Muscle of arm (tissue), 14 donors: ENCODE results near the gene GDNF. TPM values are rescaled to one million over a fixed set of nuclear protein-coding genes. Genes with fewer than 3 reads are reported as not detected.
A peak's percentile ranks its signal among the peaks of the same experiment; 100 is the strongest.
"Not testable (repeated sequence)": the region's sequence is repeated elsewhere in the genome, so short reads cannot be mapped to it uniquely, and the experiment has no call there.

Source experiments
- DNase-seq: peaks from one replicate; pipeline ENCODE4 v3.0.0-alpha.2; 2013
- long read RNA-seq, 11 donors: transcript quantifications; one replicate each; lab custom pipeline, GENCODE V29; 2026
- polyA plus RNA-seq, 12 donors: library from polyadenylated mRNA; unstranded; fragments of 120-200 nt; gene quantifications; one replicate each; pipeline ENCODE4 v1.2.1, GENCODE V29; 2013; ENCODE audit not compliant: insufficient read length in 12 of 12

The GDNF gene, protein sequence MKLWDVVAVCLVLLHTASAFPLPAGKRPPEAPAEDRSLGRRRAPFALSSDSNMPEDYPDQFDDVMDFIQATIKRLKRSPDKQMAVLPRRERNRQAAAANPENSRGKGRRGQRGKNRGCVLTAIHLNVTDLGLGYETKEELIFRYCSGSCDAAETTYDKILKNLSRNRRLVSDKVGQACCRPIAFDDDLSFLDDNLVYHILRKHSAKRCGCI
- 10 to 100 TPM in 2 of 12 donors, 1 to 10 TPM in 8, not detected in 2; 1.6 to 17.4 (median 5.6) TPM for polyA plus RNA-seq
- long read RNA-seq, donor 1, partial matches to known transcripts: 0 of 7 reads
- long read RNA-seq, donor 1, other reads (novel, unspliced or antisense): 0 of 7 reads
- long read RNA-seq, donor 2: 0 reads
- long read RNA-seq, donor 3, partial matches to known transcripts: 0 of 1 reads
- long read RNA-seq, donor 3, other reads (novel, unspliced or antisense): 0 of 1 reads
- long read RNA-seq, donor 4: 0 reads
- long read RNA-seq, donor 5, partial matches to known transcripts: 0 of 4 reads
- long read RNA-seq, donor 5, other reads (novel, unspliced or antisense): 0 of 4 reads
- long read RNA-seq, donor 6, partial matches to known transcripts: 0 of 1 reads
- long read RNA-seq, donor 6, other reads (novel, unspliced or antisense): 0 of 1 reads
- long read RNA-seq, donor 7: 0 reads
- long read RNA-seq, donor 8, partial matches to known transcripts: 0 of 5 reads
- long read RNA-seq, donor 8, other reads (novel, unspliced or antisense): 0 of 5 reads
- long read RNA-seq, donor 9: 0 reads
- long read RNA-seq, donor 10, partial matches to known transcripts: 0 of 1 reads
- long read RNA-seq, donor 10, other reads (novel, unspliced or antisense): 0 of 1 reads
- long read RNA-seq, donor 11, partial matches to known transcripts: 0 of 1 reads
- long read RNA-seq, donor 11, other reads (novel, unspliced or antisense): 0 of 1 reads

DNA sequence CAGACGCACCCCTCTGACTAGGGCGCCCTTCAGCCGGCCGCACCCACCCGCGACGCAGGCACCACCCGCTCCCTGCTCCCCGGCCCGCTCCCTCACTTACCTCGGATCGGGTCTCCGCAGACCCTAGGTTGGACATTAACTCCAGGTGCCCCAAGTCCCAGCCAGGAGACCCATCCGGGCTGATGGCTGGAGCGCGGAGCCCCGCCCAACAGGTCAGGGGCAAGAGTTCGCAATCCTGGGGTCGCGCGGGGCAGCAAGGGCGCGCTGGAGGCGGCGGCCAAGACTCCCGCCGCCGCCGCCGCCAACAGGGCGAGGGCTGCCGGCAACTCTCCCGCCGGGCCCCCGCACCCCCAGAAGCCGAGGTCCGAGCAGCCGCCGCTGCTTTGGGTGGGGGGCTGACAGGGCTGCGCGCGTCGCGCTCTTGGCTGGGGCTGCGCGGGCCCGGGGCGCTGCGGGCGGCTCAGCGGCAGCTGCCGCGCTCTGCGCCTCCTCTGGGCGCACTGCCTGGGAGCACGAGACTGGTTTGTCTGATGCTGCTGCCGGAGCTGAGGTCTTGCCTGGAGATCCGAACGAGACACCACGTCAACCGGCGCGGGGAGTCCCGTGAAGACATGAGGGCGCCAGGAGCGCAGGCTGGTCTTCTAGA, at the start of gene GDNF:
GDNF (minus strand) TSS at position 635 of the 646 bp plus-strand sequence. CDS start 5,245 bp downstream, outside the sequence.
- DNase-seq: peak; percentile 61

DNA sequence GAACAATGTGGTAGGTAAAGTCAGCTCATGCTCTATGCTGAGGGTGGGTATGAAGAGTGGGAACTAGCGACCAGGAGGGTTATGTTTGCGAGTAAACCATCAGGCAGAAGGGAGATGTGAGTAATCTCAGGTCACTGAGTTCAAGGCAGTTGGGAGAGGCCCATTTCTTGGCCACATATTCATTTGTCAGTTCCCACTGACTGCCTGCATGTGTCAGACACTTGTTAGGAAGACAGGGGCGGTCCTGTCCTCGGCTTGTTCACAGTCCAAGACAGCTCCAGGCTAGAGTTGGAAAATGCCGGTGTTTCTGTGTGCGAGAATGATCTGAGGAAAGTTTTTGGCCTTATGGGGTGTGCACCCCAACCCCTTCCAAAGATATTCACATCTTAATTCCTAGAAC, 48.6 kb upstream of the GDNF start:
- DNase-seq: no peak

DNA sequence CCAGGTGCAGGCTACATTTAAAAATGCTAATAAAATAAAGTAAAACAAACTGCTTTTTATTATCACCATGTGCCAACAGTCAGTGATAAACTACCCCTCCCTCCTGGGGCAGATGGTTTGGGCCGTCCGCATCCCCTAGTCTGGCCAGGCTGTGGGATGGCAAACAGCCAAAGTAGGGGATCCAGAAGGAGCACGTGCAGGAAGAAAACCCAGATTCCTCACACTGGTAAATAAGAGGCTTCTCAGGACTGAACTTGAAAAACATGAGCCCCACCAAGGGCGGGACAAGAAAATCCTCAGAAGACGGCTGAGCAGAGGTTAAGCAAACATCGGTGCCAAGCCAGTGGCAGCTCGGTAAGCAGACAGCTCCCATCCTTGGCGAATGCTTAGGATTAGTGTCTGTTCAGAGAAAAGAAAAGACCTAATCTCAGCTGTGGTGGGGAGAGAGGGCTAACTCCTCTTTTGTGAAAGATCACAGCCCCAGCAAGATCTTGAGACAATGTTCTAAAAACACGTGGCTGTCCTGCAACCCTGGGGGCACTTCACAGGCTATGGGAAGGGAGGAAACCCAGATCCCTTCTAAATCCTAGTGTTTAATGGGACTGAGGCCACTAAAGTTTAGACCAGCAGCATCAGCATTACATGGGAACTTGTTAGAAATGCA, 46.5 kb upstream of the GDNF start:
- DNase-seq: no peak

DNA sequence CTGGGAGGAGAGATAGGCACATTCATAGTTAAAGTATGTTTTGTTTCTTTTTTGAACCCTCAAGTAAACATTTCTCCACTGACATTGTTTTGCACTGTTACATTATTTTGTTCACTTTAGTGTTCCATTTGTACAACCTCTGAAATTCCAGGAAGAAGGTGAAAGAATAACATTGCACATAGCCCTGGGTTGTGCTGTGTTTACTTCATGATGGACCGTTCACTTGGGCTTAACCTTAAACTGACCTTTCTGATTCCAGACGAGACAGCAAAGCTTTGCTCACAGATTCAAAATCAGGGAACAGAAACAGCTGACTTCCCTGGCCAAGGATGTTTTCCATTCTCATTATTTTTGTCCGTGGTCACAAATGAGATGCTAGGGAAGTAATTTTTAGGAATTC, 42.8 kb upstream of the GDNF start:
- no peak for DNase-seq

DNA sequence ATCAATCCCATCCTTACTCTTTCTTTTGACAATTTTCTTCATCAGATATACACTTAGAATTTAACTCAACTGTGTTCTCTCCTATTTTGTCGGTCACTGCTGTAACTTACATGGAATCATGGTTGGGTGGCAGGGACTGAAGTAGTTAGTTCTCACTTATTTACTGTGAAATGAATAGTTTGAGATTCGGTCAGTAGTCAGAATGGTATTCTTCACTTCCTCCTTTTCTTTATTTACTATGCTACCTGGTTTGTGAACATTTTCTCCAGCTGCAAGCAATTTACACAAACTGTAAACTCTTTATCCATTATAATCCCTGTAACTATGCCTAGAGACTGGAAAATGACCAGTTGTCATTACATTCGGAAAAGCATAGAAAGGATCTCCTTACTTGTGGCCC, 41.5 kb upstream of the GDNF start:
- no peak for DNase-seq

DNA sequence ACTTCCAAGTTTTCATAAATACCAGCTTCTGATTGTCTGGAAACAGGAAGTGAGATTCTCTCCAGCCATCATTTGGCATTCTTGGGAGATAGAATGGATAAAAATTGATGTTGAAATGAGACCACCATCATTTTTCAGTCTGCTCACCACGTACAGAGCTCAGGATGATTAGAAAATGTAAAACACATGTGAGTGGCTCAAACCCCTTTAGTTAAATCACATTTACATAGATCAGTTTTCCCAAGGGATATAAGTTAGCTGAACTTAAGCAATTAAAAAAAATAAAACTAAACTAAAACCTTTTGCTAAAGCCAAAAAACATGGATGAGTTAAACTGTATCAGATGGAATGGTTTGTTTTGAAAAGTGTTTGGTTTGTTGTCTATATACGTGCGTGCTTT, 37.1 kb upstream of the GDNF start:
- DNase-seq: no peak

DNA sequence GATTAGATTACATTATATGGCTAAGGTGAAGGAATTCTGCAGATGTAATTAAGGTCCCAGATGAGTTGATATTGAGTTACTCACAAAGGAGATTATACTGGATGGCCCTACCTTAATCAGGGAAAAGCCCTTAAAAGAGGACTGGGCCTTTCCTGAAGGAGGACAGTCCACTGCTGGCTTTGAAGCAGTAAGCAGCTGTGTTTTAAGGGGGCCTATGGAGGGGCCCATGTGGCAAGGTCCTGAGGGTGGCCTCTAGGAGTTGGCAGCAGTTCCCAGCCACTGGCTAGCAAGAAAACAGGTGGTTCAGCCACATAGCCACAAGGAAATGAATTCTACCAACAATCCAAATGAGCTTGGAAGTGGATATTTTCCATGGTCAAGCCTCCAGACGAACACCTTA, 36.4 kb upstream of the GDNF start:
- DNase-seq: no peak

DNA sequence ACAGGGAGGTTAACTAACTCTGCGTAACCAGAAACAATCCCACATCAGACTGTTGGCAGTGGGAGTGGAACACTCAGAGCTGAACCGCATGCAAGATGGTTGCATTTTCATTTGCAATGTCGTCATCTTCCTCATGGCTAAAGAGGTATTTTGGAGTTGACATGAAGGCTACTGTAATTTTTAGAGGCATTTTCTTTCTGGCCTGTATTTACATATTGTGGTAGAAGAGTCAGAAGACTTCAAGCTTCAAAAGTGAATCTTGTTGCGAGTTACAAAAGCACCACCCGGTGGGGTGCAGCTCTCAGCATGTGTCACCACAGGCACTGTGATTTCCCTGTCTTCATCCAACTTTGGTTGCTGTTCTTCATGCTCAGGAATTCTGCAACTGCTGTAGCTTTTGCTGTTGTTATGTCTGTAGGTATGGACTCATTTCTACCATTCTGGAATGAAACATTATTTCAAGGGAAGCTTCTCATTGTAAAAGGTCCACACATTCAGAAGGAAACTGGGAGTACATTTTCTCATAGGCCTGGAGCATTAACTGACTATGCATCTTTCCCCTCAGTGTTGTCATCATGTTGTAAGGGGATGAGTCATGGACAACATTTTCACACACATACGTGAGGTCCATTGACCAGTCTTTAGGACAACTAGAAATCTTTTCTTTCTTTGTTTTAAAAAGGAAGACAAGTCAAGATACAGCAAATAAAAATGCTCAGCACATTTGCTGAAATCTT, 35.4 kb upstream of the GDNF start:
- no peak for DNase-seq

DNA sequence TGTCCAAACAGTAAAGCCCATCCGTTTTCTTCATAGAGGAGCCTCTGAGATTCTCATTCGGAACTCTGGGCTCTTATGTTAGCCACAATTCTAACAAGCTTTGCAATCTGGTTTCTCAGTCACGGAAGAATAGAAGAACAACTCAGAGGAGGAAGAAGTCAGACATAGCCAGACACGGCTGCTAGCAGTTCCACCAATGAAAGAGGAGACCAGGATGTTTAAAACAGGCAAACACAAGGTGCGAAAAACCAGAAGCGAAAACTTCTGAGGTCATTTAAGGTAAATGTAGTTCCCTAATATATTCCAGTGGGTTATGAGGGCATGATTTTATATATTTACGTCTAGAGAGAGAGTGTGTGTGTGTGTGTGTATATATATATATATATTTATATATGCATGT, 34.1 kb upstream of the GDNF start:
- DNase-seq: no peak

DNA sequence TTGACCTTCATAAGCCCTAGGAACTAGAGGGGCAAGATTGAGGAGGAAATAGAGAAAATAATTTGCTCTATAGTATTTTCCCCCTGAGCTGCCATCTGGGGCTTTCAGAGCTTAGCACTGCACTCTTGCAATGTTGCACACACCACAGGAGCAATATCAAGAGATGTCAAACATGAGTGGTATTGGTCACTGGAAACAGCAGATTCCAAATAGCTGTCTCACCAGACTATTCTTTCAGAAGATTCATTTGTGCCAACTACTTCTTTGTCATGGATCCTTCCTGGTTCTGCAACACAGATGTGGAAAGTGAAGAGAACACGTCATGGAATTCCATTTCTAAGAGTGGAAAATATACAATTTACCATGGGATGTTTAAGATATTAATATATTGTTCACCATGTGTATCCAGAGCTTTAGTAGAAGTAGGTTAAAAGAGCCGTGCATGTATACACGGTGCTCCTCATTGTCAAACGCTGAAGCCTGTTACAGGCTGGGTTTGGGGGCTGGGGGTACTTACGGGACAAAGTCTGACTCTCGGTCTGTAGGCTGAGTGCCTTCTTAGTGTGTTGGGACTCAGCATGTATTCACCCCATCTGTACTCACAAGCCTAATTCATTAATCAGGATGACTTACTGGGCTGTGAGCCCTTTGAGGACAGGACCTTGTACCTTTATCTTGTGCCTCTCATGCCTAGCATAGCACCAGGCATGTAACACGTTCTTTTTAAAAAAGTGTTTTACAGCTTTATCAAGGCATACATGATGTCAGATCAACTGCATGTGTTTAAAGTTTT, 31.4 kb upstream of the GDNF start:
- no peak for DNase-seq

DNA sequence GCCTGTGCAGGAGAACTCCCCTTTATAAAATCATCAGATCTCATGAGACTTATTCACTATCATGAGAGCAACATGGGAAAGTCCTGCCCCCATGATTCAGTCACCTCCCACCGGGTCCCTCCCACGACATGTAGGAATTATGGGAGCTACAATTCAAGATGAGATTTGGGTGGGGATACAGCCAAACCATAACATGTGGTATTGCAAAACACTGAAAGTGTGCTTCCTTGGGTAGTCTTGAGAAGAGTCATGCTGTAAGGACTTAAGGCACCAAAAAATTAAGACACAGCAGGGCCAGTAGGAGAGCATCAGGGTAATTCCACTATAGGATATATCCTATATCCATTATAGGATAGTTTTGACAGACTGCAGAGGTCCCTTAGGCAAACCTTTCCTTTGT, 29.4 kb upstream of the GDNF start:
- DNase-seq: no peak

DNA sequence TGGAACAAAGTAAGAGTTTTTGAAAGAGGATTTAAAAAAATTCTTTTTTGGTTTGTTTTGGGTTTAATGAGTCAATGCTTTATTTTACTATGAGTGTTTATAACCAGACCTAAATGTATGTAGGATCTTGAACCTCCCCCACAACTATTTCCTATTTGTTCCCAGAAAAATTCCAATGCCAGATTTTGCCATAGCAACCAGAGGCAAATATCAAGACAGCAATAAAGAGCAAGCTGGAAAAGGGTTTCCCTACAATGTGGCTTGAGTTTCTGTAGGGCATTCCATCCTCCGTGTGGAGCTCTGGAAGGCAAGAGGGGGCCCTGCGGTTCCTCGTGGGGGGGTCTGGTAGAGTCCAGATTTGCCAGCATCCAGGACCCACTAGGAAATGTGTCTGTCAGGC, 27.8 kb upstream of the GDNF start:
- no peak for DNase-seq

DNA sequence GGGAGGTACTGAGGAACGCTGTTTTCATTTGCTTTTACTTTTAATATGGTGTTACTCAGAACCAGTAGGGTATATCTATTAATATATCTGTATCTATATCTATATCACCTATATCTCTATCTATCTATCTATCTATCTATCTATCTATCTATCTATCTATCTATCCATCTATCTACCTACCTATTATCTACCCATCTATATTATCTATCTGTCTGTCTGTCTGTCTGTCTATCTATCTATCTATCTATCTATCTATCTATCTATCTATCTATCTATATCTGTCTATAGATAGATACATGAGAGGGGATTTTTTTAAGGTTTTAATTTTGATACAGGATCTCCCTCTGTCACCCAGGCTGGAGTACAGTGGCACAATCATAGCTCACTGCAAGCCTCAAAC, 23.1 kb upstream of the GDNF start:
- not testable (repeated sequence) for DNase-seq

DNA sequence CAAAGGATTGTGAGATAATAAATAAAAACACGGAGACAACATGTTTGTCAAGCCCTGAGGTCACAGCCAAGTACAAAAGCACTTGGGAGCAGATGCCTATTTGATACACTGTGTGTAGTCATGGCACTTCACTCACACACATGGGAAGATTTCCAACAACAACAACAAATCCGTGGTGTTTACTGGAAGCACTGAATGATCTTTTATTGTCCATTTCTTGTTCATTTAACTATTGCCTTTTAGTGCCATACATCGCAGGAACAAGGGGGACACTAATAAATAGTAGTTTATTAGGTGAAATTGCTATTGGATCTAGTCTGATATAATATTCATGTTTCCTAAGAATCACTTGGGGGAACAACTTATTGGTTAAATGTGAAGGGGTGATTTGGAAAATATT, 20.4 kb upstream of the GDNF start:
- no peak for DNase-seq

DNA sequence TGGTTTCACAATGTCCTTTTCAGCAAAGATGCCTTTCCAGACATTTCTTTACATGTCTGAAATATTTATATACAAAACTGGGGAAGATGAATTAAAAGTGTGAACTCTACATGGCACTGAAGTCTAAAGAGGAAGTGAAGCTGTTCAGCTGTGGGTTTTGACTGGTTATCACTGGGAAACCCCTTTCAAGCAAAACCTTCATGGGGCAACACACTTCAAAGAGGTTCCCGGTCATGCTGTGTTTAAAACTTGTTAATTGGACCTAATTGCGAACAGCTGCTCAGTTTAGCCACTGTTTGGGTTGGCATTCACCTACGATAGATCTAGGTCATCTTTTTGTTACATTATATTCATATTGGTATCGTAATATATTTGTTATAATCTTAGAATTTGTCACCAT, 20.0 kb upstream of the GDNF start:
- no peak for DNase-seq

DNA sequence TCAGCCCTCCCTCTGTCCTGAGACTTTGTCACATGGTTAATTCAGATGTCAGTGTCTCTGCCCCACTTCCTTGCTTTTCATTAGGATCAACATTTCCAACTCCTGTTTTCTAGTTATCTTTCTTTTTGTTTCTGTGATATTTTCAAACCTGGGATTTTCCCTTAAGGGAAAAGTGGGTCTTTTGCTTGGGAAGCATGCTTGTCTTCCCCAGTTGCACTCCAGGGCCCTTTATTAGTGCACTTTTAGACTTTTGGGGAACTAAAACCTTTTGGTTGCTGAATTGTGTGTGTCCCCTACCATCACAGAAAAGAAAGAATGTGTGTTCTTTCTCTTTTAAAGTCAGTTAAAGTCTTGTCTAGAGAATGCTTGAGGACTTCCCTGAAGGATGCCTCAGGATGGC, 18.4 kb upstream of the GDNF start:
- DNase-seq: no peak

DNA sequence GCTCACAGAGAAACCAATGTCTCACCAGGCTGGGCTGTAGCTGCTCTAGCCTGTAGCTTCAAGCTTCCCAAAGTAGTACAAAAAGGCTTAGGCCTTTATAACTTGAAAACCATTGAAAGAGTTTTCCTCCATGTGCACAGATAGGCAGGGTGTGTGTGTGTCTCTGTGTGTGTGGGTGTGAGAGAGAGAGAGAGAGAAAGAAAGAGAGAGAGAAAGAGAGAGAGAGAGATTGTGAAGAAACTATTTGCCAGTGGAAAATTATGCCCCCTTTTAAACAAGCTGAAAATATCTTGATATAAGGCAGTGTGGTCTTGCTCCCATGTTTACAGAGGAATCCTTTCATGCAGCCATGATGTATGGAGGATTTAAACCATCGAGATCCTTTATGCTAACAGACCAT, 17.9 kb upstream of the GDNF start:
- DNase-seq: no peak

DNA sequence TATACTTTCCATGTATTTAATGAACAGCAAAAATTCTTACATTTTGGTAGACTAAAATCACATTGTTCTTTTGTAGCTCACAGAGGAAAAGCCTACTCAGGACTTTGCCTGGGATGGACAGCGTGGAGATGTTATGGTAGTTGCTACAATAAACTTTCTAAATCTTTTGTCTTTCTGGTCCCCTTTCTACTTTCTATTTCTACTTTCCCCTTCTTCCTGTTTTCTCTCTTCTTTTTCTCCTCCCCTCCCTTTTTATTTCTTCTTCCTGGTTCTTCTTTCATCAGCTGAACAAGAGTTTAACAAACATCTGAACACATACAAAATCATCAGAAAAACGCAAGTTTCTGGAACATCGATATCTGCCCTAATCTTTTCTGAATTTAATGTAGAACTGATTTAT, 15.6 kb upstream of the GDNF start:
- DNase-seq: no peak

DNA sequence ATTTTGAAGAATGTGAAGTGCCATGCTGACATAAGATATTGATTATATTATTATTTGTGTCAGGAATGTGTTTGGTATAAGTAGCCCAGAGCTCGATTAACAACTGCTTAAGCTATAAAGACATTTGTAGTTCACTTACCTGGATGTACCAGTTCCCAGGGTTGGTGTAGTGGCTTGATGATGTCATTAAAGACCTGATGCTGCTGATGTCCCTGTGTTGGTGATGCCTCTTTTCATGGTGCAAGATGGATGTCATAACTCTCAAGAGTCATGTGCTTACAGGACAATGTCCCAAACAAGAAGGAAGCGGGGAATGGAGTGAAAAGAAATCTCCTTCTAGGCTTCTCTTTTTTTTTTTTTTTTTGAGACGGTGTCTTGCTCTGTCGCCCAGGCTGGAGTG, 11.5 kb upstream of the GDNF start:
- no peak for DNase-seq

DNA sequence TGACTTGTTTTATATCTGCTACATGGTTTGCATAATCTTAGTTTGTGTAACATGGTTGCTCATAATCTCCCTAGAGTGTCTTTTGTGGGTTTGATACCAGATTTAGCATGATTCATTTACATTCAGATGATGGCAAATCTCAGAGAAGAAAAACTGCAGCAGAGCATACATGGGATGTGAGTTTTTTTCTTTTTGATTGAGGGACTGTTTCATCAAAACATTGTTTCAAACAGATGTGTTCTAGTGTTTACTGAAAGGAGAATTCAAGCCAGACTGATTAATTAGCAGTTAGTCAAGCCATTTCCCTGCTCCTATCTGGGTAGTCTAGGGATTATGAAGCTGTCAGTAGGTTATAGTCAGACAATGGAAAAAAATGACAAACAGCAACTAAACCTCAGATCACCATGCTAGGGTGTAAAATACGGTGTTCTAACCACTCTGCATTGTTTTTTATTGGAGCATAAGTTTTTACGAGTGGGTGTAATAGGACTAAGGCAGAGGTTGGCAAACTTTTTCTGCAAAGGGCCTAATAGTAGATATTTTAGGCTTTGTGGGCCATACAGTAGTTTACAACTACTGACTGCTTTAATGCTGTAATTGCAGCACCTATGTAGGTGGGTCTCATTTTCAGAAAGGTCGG, 10.5 kb upstream of the GDNF start:
- DNase-seq: no peak
